Cardiac muscle cell (in vitro differentiated cells and primary cell): Measurements from ENCODE around the gene FAM236D. TPM values are rescaled to one million over a fixed set of nuclear protein-coding genes. Genes with fewer than 3 reads are reported as not detected.
"Not testable (repeated sequence)": the region's sequence is repeated elsewhere in the genome, so short reads cannot be mapped to it uniquely, and the experiment has no call there.

Source experiments
- DNase-seq, 2 donors: peaks; one replicate each; pipeline versions ENCODE4 v3.0.0 to v3.0.0-alpha.2; 2010 to 2017; ENCODE audit warnings: low read depth in 1 of 2, low spot score in 1 of 2
- H3K27ac ChIP-seq: fragments of 200-600 bp; sonication (generic); 2 replicates; pipeline ENCODE4 v1.5.1; 2016
- H3K27me3 ChIP-seq: fragments of 200-600 bp; sonication (generic); 2 replicates; pipeline ENCODE4 v1.6.0; 2016; ENCODE audit warnings: control low read depth
- H3K36me3 ChIP-seq: fragments of 200-600 bp; sonication (generic); 2 replicates; pipeline ENCODE4 v1.5.1; 2016; ENCODE audit warnings: control low read depth
- H3K4me1 ChIP-seq: fragments of 200-600 bp; sonication (generic); 2 replicates; pipeline ENCODE4 v1.8.1; 2017; ENCODE audit warnings: low read depth, mild to moderate bottlenecking, mixed run types
- H3K4me3 ChIP-seq: fragments of 200-600 bp; sonication (generic); 2 replicates; pipeline ENCODE4 v1.5.1; 2016; ENCODE audit warnings: mild to moderate bottlenecking
- H3K9me3 ChIP-seq: fragments of 200-600 bp; sonication (generic); 2 replicates; pipeline ENCODE4 v1.5.1; 2017; ENCODE audit warnings: low read depth, mild to moderate bottlenecking, control low read depth
- polyA plus RNA-seq: library from polyadenylated mRNA; unstranded; fragments of >200 nt; fragmentation: Nextera tagmentation; extraction: Ambion mirVana; gene quantifications from 2 replicates; pipeline ENCODE4 v1.2.1, GENCODE V29; 2016
- total RNA-seq: library from RNA; depleted of rRNA; stranded (reverse); fragments of >200 nt; gene quantifications from 2 replicates; pipeline ENCODE4 v1.2.3, GENCODE V29; 2016

FAM236D gene
- total RNA-seq = not detected in 2 replicates
- not detected in 2 replicates for polyA plus RNA-seq

DNA sequence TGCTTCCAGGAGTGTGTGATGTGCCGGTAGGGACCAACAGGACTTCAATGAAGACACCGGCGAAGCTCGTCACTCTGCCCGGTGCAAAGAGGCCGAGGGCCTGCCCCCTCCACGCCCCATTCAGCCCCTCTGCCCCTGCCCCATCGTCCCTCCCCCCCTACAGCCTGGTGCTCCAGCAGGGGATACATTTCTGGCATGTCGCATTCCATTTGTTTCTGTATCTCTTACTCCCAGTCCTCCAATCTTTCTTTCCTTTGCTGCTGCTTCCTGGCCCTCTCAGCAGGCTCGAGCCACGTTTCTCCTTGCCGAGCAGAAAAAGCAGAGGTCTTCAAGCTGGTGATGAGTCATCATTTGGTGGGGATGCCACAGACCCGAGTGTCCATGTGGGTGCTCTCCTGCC is at the start of gene FAM236D:
Gene FAM236D, minus strand, starts transcription at position 101 of the 400 bp plus-strand sequence. Its CDS starts 100 bp downstream, at position 1.
- H3K27me3 ChIP-seq, H3K4me3 ChIP-seq, H3K36me3 ChIP-seq, H3K4me1 ChIP-seq, H3K27ac ChIP-seq, DNase-seq, H3K9me3 ChIP-seq: not testable (repeated sequence)

DNA sequence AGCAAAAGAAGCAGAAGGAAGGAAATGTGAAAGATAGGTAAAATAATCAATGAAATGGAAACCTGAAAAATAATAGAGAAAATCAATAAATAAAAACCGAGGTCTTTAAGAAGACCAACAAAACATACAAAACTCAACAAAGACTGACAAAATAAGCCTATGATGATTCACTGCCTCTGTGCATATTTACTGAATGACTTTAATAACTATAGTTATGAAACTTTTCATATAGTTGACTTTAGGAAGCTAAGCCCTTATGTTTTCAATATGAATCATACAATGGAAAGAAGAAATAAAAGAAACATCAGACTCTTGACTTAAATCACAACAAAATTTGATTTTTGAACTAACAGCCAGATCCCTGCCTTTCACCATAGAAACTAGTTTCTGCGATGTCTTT is 29.5 kb upstream of the FAM236D start:
- not testable (repeated sequence) for H3K27me3 ChIP-seq, H3K4me3 ChIP-seq, DNase-seq, H3K4me1 ChIP-seq, H3K36me3 ChIP-seq, H3K9me3 ChIP-seq, H3K27ac ChIP-seq

DNA sequence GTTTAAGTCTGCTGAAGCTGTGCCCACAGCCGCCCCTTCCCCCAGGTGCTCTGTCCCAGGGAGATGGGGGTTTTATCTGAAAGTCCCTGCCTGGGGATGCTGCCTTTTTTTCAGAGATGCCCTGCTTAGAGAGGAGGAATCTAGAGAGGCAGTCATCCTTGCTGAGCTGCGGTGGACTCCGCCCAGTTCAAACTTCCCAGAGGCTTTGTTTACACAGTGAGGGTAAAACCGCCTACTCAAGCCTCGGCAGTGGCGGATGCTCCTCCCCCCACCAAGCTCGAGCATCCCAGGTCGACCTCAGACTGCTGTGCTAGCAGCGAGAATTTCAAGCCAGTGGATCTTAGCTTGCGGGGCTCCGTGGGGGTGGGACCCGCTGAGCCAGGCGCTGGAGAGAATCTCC is 22.7 kb upstream of the FAM236D start:
- DNase-seq, H3K4me3 ChIP-seq, H3K27ac ChIP-seq, H3K27me3 ChIP-seq, H3K9me3 ChIP-seq, H3K36me3 ChIP-seq, H3K4me1 ChIP-seq: not testable (repeated sequence)

DNA sequence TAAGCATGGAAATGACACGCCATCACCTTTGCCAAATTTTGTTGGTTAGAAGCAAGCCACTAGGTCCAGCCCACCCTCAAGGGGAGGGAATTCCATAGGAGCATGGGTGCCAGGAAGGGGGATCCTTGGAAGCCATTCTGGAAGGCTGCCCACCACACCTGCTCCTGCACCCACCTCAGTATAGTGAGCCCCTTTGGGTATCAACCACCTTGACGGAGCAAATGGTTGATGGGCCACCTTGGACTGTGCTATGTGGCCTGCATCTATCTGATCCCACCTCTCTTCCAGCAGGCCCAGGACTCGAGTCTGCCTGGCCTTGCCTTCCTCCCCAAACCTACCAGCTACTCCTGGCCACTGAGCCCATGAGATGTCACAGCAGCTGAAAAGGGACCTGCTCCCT is 17.6 kb downstream of the FAM236D start:
- not testable (repeated sequence) for H3K27me3 ChIP-seq, H3K36me3 ChIP-seq, DNase-seq, H3K27ac ChIP-seq, H3K9me3 ChIP-seq, H3K4me1 ChIP-seq, H3K4me3 ChIP-seq

DNA sequence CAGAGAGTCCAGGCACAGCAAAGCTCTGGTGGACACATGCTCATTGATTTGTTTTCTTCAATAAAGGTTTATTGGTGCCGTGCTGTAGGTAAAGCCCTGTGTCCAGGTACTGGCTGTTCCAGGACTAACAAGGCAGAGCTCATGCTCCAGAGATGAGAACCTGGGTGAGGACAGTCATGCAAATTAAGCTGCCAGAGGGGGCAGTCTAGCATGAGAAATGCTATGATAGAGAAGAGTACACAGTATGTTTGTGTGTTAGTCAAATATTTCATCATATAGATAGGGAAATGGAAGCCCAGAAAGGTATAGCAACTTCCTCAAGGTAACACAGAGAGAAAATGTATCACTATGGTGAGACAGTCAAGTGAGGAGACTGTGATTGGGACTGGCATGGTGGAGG is 19.9 kb downstream of the FAM236D start:
- H3K4me3 ChIP-seq, DNase-seq, H3K27me3 ChIP-seq, H3K36me3 ChIP-seq, H3K27ac ChIP-seq, H3K9me3 ChIP-seq, H3K4me1 ChIP-seq: not testable (repeated sequence)

DNA sequence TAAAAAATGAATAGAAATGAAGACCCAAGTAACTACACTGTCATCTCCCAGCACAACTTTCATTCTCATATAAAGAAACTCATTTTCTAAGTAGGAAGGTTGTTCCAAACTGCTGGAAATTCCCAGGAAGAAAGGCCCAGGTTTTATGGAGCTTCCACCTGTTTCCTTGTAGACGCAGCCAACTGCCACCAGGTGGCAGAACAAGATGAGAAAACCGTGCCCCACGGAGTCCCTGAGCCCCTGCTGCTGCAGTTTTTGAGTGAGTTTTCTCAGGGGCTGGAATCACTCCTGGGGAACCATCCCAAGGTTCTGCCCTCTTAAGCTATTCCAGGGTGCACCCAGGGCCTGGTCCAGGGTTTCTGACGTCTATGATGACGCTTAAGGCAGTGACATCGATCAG is 24.0 kb downstream of the FAM236D start:
- not testable (repeated sequence) for H3K4me1 ChIP-seq, H3K9me3 ChIP-seq, H3K36me3 ChIP-seq, DNase-seq, H3K27me3 ChIP-seq, H3K4me3 ChIP-seq, H3K27ac ChIP-seq

DNA sequence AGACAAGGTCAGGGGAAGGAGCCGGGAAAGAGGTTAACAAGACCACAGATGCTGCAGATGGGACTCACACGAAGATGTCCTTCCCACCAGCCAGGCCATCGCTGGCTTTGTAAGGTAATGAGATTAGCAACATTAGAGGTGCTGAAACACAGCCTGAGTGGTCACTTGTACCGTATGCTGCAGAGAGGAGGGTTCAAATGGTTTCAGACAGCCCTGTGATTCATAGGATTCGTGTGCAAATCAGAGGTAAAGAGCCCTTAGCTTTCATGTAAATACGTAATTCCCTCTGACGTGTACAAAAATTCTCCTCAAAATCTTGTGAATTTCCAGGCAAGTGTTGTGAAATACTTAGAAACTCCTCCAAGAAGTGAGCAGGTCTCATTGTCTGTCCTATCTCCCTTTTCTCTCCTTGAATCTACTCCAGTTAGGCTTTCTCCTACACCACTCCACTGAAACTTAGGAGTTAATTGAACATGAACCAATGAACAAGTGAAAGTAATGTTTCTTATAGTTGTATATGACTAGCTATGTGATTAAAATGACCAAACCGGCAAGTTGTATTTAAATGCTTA is 24.6 kb downstream of the FAM236D start:
- not testable (repeated sequence) for DNase-seq, H3K27ac ChIP-seq, H3K27me3 ChIP-seq, H3K4me1 ChIP-seq, H3K36me3 ChIP-seq, H3K4me3 ChIP-seq, H3K9me3 ChIP-seq

DNA sequence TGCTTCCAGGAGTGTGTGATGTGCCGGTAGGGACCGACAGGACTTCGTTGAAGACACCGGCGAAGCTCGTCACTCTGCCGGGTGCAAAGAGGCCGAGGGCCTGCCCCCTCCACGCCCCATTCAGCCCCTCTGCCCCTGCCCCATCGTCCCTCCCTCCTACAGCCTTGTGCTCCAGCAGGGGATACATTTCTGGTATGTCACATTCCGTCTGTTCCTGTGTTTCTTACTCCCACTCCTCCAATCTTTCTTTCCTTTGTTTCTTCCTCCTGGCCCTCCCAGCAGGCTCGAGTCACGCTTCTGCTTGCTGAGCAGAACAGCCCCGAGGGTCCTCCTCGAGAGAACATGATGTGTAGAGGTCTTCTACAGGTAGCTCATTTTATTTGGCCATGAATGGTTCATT is 25.4 kb downstream of the FAM236D start, which contains the start of gene FAM236B:
Gene FAM236B, minus strand, starts transcription at position 101 of the 400 bp plus-strand sequence. Its CDS starts 100 bp downstream, at position 1.
- H3K4me3 ChIP-seq, H3K36me3 ChIP-seq, H3K9me3 ChIP-seq, DNase-seq, H3K4me1 ChIP-seq, H3K27me3 ChIP-seq, H3K27ac ChIP-seq: not testable (repeated sequence)

DNA sequence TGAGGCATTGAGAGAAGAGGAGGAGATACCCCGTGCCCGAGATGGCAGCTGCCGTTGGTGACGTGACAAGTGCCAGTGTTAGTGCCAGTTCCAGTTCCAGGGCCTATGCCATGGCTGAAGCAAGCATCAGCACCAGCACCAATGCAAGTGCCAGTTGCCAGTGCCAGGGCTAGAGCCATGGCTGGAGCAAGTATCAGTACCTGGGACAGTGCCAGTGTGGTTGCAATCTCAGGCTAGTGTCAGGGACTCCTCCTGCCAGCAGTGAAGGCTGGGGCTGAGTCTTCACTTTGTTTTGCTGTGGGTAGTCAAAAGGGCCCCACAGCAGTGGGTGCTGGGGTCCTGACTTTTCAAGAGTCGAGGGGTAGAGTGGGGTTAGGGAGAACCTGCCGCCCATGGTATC is 29.9 kb downstream of the FAM236D start:
- not testable (repeated sequence) for H3K27ac ChIP-seq, DNase-seq, H3K4me3 ChIP-seq, H3K36me3 ChIP-seq, H3K4me1 ChIP-seq, H3K27me3 ChIP-seq, H3K9me3 ChIP-seq

DNA sequence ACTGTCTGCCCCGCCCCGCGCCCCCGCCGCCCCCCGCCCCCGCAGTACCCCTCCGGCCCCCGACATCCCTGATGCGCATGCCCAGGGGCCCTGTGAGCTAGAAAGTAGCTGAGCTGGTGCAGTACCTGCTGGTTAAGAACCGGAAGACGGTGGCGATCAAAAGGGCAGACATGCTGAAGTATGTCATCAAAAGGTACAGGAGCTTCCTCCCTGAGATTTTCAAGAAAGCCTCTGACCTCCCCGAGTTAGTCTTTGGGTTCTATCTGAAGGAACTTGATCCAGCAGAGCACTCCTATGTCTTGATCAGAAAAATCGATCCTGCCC is 30.6 kb downstream of the FAM236D start:
- not testable (repeated sequence) for H3K9me3 ChIP-seq, H3K4me1 ChIP-seq, DNase-seq, H3K27me3 ChIP-seq, H3K36me3 ChIP-seq, H3K27ac ChIP-seq, H3K4me3 ChIP-seq

DNA sequence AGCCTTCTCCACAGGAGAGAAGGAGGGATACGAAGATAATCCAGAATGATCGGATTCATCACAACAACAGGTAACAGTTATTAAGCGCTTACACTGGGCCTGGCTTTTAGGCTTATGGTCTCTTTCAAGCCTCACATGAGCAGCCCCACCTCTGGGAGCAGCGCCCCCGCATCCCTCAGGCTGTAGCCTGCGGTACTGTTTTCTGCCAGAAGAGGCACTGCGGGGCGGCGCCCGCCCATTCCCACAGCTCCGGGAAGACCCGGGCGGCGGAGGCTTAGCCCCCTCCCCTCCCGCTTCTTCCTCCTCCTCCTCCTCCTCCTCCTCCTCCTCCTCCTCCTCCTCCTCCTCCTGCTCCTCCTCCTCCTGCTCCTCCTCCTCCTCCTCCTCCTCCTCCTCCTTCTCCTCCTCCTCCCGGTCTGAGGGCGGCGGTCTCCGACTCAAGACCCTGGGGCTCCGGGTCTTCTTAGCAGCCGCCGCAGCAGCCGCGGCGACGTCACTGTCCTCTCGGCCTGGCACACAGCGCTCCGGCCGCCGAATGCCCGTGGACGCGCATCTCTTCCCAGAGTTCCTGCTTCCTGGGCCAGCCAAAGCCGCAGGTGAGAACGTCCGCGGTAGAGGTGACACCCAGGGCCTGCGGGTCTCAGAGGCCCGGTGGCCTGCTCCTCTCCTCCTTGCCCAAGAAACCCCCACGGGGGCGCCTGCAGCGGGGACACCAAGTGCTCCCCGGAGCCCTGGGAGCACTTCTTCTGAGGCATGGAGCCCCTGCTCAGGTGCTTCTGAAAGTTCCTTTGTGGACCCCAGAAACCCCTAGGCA is 31.1 kb downstream of the FAM236D start, which contains the start of gene DMRTC1B:
Gene DMRTC1B, plus strand, starts transcription at position 238 of the 814 bp plus-strand sequence. CDS start 68,246 bp downstream, outside the sequence.
- not testable (repeated sequence) for H3K27me3 ChIP-seq, H3K27ac ChIP-seq, H3K9me3 ChIP-seq, H3K36me3 ChIP-seq, H3K4me3 ChIP-seq, DNase-seq, H3K4me1 ChIP-seq

DNA sequence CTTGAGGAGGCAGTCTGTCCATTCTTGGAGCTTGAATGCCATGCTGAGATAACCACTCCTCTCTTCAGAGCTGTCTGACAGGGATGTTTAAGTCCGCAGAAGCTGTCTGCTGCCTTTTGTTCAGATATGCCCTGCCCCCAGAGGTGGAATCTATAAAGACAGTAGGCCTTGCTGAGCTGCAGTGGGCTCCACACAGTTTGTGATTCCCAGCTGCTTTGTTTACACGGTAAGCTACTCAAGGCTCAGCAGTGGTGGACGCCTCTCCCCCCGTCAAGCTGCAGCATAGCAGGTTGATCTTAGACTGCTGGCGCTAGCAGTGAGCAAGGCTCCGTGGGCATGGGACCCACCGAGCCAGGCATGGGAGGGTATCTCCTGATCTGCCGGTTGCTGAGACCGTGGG is 47.6 kb downstream of the FAM236D start:
- H3K36me3 ChIP-seq, H3K9me3 ChIP-seq, H3K4me1 ChIP-seq, H3K27ac ChIP-seq, H3K4me3 ChIP-seq, DNase-seq, H3K27me3 ChIP-seq: not testable (repeated sequence)
